ENCODE measurements around the gene IL1RAPL1. TPM values are rescaled to one million over a fixed set of nuclear protein-coding genes. Genes with fewer than 3 reads are reported as not detected.

The IL1RAPL1 gene
- total RNA-seq, 3 donors from 2014 or later: 0.16 to 0.44 TPM; not detected in 1

- Histone ChIP-seq H3K27me3 (peaks cover 0 to 7% of the 10 kb centered on the region in 2 donors), H3K27ac (no peak overlapping the region), H3K4me3 (no peak overlapping the region), H3K9me3 (no peaks in the 10 kb centered on the region), H3K4me1 (no peaks in the 10 kb centered on the region), H3K36me3 (no peaks in the 10 kb centered on the region)
- TF ChIP-seq POLR2A (IDR thresholded peaks at IDR 0.05): no peak
- no peak for DNase-seq (ENCODE audit: low spot score in 2 of 2)
- intact Hi-C loops (cut with DNase I; ENCODE audit: low total_unique reads): no loop called here
Measured at GRCh38 chrX:29690061-29690460, 1102.8 kb downstream of the IL1RAPL1 start.

- Histone ChIP-seq H3K36me3 (no peaks in the 10 kb centered on the region), H3K4me3 (no peak overlapping the region), H3K27me3 (peaks cover 0 to 7% of the 10 kb centered on the region in 2 donors), H3K9me3 (no peaks in the 10 kb centered on the region), H3K27ac (no peak overlapping the region), H3K4me1 (no peaks in the 10 kb centered on the region)
- no peak for DNase-seq (ENCODE audit: low spot score in 2 of 2)
- intact Hi-C loops (cut with DNase I; ENCODE audit: low total_unique reads): no loop called here
- no peak for TF ChIP-seq POLR2A (IDR thresholded peaks at IDR 0.05)
Measured at GRCh38 chrX:29691044-29691443, 1103.8 kb downstream of the IL1RAPL1 start.

DNA sequence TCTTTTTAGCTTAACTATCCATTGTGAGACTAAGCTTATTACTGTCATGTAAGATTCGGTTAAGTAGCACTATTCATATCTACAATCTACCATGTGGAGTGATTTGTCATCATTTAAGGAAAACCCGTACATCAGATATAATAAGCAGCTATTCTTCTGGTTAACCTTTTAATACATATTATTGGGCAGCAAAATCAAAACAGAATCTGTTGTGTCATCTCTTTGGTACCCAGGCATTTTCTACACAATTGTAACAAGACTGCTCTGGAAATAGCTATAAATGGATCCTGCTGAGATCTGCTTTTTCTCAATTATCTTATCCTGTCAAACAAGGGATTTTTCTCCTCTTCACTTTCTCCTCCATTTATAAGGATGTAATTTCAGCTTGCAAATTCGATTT lies 1106.7 kb downstream of the IL1RAPL1 start:
- Histone ChIP-seq H3K4me1 (no peaks in the 10 kb centered on the region), H3K9me3 (no peaks in the 10 kb centered on the region), H3K36me3 (no peaks in the 10 kb centered on the region), H3K27me3 (peaks cover 0 to 10% of the 10 kb centered on the region in 2 donors), H3K4me3 (no peak overlapping the region), H3K27ac (no peak overlapping the region)
- intact Hi-C loops (cut with DNase I; ENCODE audit: low total_unique reads): no loop called here
- DNase-seq (ENCODE audit: low spot score in 2 of 2): no peak
- TF ChIP-seq POLR2AphosphoS5 (IDR thresholded peaks at IDR 0.05) (no peak), POLR2A (IDR thresholded peaks at IDR 0.05) (no peak), CTCF (IDR thresholded peaks at IDR 0.05) (no peak)

- intact Hi-C loops (cut with DNase I; ENCODE audit: low total_unique reads): no loop called here
- no peaks in the 10 kb centered on the region for H3K4me1 ChIP-seq
Measured at GRCh38 chrX:29699239-29699638, 1112.0 kb downstream of the IL1RAPL1 start.

GRCh38 chrX:29707088-29707487 lies 1119.8 kb downstream of the IL1RAPL1 start:
- no peak for DNase-seq (ENCODE audit: low spot score in 2 of 2)
- Histone ChIP-seq H3K27ac (no peak overlapping the region), H3K9me3 (peaks cover 0 to 22% of the 10 kb centered on the region in 2 donors), H3K27me3 (no peaks in the 10 kb centered on the region), H3K4me1 (no peaks in the 10 kb centered on the region), H3K36me3 (no peaks in the 10 kb centered on the region), H3K4me3 (no peak overlapping the region)
- no peak for TF ChIP-seq POLR2A (IDR thresholded peaks at IDR 0.05)
- TF ChIP-seq POLR2AphosphoS5 (IDR thresholded peaks at IDR 0.05): no peak
- no peak for TF ChIP-seq CTCF (IDR thresholded peaks at IDR 0.05)
- intact Hi-C loops (cut with DNase I; ENCODE audit: low total_unique reads): no loop called here

More at GRCh38 chrX:29699239-29699638, 1112.0 kb downstream of the IL1RAPL1 start:
- Histone ChIP-seq H3K9me3 (no peaks in the 10 kb centered on the region), H3K27me3 (peaks cover 0 to 2% of the 10 kb centered on the region in 2 donors), H3K4me3 (no peak overlapping the region), H3K36me3 (no peaks in the 10 kb centered on the region), H3K27ac (no peak overlapping the region)
- TF ChIP-seq CTCF (IDR thresholded peaks at IDR 0.05) (no peak), POLR2AphosphoS5 (IDR thresholded peaks at IDR 0.05) (no peak), POLR2A (IDR thresholded peaks at IDR 0.05) (no peak)
- no peak for DNase-seq (ENCODE audit: low spot score in 2 of 2)

DNA sequence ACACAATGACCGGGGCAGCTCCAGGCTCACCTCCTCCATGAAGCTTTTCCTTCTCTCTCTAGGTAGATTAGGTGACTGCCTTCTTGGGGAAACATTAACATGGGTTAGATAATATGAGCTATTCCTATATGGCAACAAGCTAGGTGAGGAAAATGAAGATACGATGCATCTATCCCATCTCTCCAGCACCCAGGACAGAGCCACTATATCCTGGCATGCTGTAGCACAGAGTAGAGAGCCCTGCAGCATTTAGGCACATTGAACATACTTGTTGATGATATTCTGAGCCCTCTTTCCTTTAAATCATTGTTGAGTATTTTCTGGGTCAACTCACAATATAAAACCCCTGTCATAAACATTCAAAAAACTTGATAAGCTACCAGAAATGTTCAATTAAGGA lies 1133.9 kb downstream of the IL1RAPL1 start:
- intact Hi-C loops (cut with DNase I; ENCODE audit: low total_unique reads): no loop called here
- Histone ChIP-seq H3K36me3 (no peaks in the 10 kb centered on the region), H3K27ac (no peak overlapping the region), H3K4me3 (no peak overlapping the region), H3K27me3 (peaks cover 0 to 4% of the 10 kb centered on the region in 2 donors), H3K9me3 (no peaks in the 10 kb centered on the region), H3K4me1 (no peaks in the 10 kb centered on the region)
- TF ChIP-seq POLR2A (IDR thresholded peaks at IDR 0.05): no peak
- no peak for TF ChIP-seq CTCF (IDR thresholded peaks at IDR 0.05)
- no peak for TF ChIP-seq POLR2AphosphoS5 (IDR thresholded peaks at IDR 0.05)
- DNase-seq (ENCODE audit: low spot score in 2 of 2): no peak

Measured in breast epithelium (tissue), 4 donors.